ENCODE measurements around the gene C9orf43.
"Not testable (repeated sequence)": the region's sequence is repeated elsewhere in the genome, so short reads cannot be mapped to it uniquely, and the experiment has no call there.

The C9orf43 gene

GRCh38 chr9:113410207-113410864, at the start of gene C9orf43, which contains the start of gene POLE3:
TSS of gene C9orf43 (plus strand) at chr9:113410747. CDS start at chr9:113413494, 2,747 bp downstream.
TSS of gene POLE3 (minus strand) at chr9:113410675. CDS start at chr9:113410293, 382 bp downstream.
- DNase-seq (ENCODE audit: low read depth in 2 of 2) = peak; percentile 87 to 91

GRCh38 chr9:113361304-113362018, 49.1 kb upstream of the C9orf43 start:
- DNase-seq (ENCODE audit: low read depth in 2 of 2) = no peak

- DNase-seq (ENCODE audit: low read depth in 2 of 2) = no peak
Measured at GRCh38 chr9:113363336-113363735, 47.2 kb upstream of the C9orf43 start.

- no peak for DNase-seq (ENCODE audit: low read depth in 2 of 2)
Measured at GRCh38 chr9:113364951-113365350, 45.6 kb upstream of the C9orf43 start.

GRCh38 chr9:113365652-113366051, 44.9 kb upstream of the C9orf43 start:
- not testable (repeated sequence) for DNase-seq (ENCODE audit: low read depth in 2 of 2)

GRCh38 chr9:113368348-113368981, 42.1 kb upstream of the C9orf43 start:
- DNase-seq (ENCODE audit: low read depth in 2 of 2) = no peak

- DNase-seq (ENCODE audit: low read depth in 2 of 2) = no peak
Measured at GRCh38 chr9:113368982-113369854, 41.3 kb upstream of the C9orf43 start.

- no peak for DNase-seq (ENCODE audit: low read depth in 2 of 2)
Measured at GRCh38 chr9:113369855-113370140, 40.7 kb upstream of the C9orf43 start.

GRCh38 chr9:113370806-113371325, 39.7 kb upstream of the C9orf43 start:
- DNase-seq (ENCODE audit: low read depth in 2 of 2) = no peak

GRCh38 chr9:113372059-113372458, 38.5 kb upstream of the C9orf43 start:
- no peak for DNase-seq (ENCODE audit: low read depth in 2 of 2)

GRCh38 chr9:113373256-113373655, 37.3 kb upstream of the C9orf43 start:
- DNase-seq (ENCODE audit: low read depth in 2 of 2) = no peak

GRCh38 chr9:113373676-113374392, 36.7 kb upstream of the C9orf43 start:
- DNase-seq (ENCODE audit: low read depth in 2 of 2) = no peak

GRCh38 chr9:113375057-113376023, 35.2 kb upstream of the C9orf43 start:
- no peak for DNase-seq (ENCODE audit: low read depth in 2 of 2)

- peak; percentile 54 to 71 for DNase-seq (ENCODE audit: low read depth in 2 of 2)
Measured at GRCh38 chr9:113376634-113377567, 33.6 kb upstream of the C9orf43 start, which contains the start of gene HDHD3. TSS of gene HDHD3 (minus strand) at chr9:113376986. CDS start at chr9:113374354, 2,632 bp downstream.

- DNase-seq (ENCODE audit: low read depth in 2 of 2) = not testable (repeated sequence)
Measured at GRCh38 chr9:113379094-113379828, 31.3 kb upstream of the C9orf43 start.

- DNase-seq (ENCODE audit: low read depth in 2 of 2) = not testable (repeated sequence)
Measured at GRCh38 chr9:113379829-113380210, 30.7 kb upstream of the C9orf43 start.

- no peak for DNase-seq (ENCODE audit: low read depth in 2 of 2)
Measured at GRCh38 chr9:113380869-113381378, 29.6 kb upstream of the C9orf43 start.

GRCh38 chr9:113381441-113381840, 29.1 kb upstream of the C9orf43 start:
- DNase-seq (ENCODE audit: low read depth in 2 of 2) = not testable (repeated sequence)
